Neuronal stem cell (in vitro differentiated cells): ENCODE data around the gene SHISA9.
A peak's percentile ranks its signal among the peaks of the same experiment; 100 is the strongest.

Source experiments
- DNase-seq: peaks from one replicate; pipeline ENCODE4 v3.0.0-alpha.2; 2013; ENCODE audit warnings: low spot score
- H2AFZ ChIP-seq: one replicate; pipeline ENCODE4 v1.6.1; 2013; ENCODE audit warnings: mild to moderate bottlenecking, low read length, inconsistent platforms
- H2AK5ac ChIP-seq: 2 replicates; pipeline ENCODE4 v1.6.1; 2013; ENCODE audit warnings: low read depth, mild to moderate bottlenecking, inconsistent platforms, low read length, moderate library complexity, mixed read lengths
- H2BK120ac ChIP-seq: 2 replicates; pipeline ENCODE4 v1.6.1; 2013; ENCODE audit warnings: low read depth, mild to moderate bottlenecking, inconsistent platforms, low read length, moderate library complexity, mixed read lengths
- H2BK12ac ChIP-seq: one replicate; pipeline ENCODE4 v1.6.1; 2013; ENCODE audit warnings: low read length, inconsistent platforms
- H2BK15ac ChIP-seq: 2 replicates; pipeline ENCODE4 v1.6.1; 2013; ENCODE audit warnings: mild to moderate bottlenecking, low read length, inconsistent platforms, mixed read lengths
- H2BK5ac ChIP-seq: one replicate; pipeline ENCODE4 v1.6.1; 2013; ENCODE audit warnings: inconsistent platforms, mild to moderate bottlenecking, low read length, moderate library complexity
- H3K14ac ChIP-seq: one replicate; pipeline ENCODE4 v1.6.1; 2013; ENCODE audit warnings: low read length, inconsistent platforms
- H3K18ac ChIP-seq: 2 replicates; pipeline ENCODE4 v1.6.1; 2013; ENCODE audit warnings: low read length, inconsistent platforms
- H3K23ac ChIP-seq: 2 replicates; pipeline ENCODE4 v1.6.1; 2013; ENCODE audit warnings: low read depth, mild to moderate bottlenecking, mixed read lengths, low read length, inconsistent platforms; ENCODE audit not compliant: poor library complexity
- H3K27ac ChIP-seq: replicated peaks from 3 replicates; pipeline ENCODE4 v1.5.1; 2013; ENCODE audit warnings: low read length, inconsistent platforms
- H3K27me3 ChIP-seq, 3 experiments: 2 replicates each; pipeline ENCODE4 v1.6.1; 2013; ENCODE audit warnings: low read length in 3 of 3, mild to moderate bottlenecking in 2 of 3, inconsistent platforms in 1 of 3, low read depth in 1 of 3, mixed read lengths in 1 of 3, moderate library complexity in 1 of 3; ENCODE audit not compliant: control insufficient read depth in 3 of 3, insufficient read depth in 3 of 3
- H3K36me3 ChIP-seq, 2 donors: replicated peaks in 1 of 2; 2 replicates each; pipeline ENCODE4 v1.6.1; 2013; ENCODE audit warnings: low read length in 2 of 2; ENCODE audit not compliant: control insufficient read depth in 2 of 2, insufficient read depth in 2 of 2
- H3K4ac ChIP-seq: 2 replicates; pipeline ENCODE4 v1.6.1; 2013; ENCODE audit warnings: inconsistent platforms, mild to moderate bottlenecking, low read length, moderate library complexity
- H3K4me1 ChIP-seq, 2 donors: 1 replicate in 1 of 2; 2 replicates in 1 of 2; pipeline ENCODE4 v1.6.1; 2013; ENCODE audit warnings: low read length in 2 of 2, low read depth in 1 of 2; ENCODE audit not compliant: control insufficient read depth in 2 of 2, insufficient read depth in 1 of 2
- H3K4me2 ChIP-seq: one replicate; pipeline ENCODE4 v1.6.1; 2013; ENCODE audit warnings: mild to moderate bottlenecking, low read length, inconsistent platforms; ENCODE audit not compliant: insufficient read depth, poor library complexity, severe bottlenecking
- H3K4me3 ChIP-seq, 2 donors: 2 replicates each; pipeline ENCODE4 v1.5.1; 2013; ENCODE audit warnings: low read length in 2 of 2, mild to moderate bottlenecking in 2 of 2, inconsistent platforms in 1 of 2, moderate library complexity in 1 of 2
- H3K79me1 ChIP-seq: one replicate; pipeline ENCODE4 v1.6.1; 2013; ENCODE audit warnings: low read depth, mild to moderate bottlenecking, inconsistent platforms, low read length, moderate library complexity
- H3K9ac ChIP-seq: one replicate; pipeline ENCODE4 v1.6.1; 2013; ENCODE audit warnings: mild to moderate bottlenecking, low read depth, low read length, inconsistent platforms; ENCODE audit not compliant: poor library complexity
- H3K9me3 ChIP-seq, 2 donors: replicated peaks in 1 of 2; 2 replicates each; pipeline versions ENCODE3 to v1.6.1; 2013; ENCODE audit warnings: low read length in 2 of 2, mild to moderate bottlenecking in 2 of 2, inconsistent platforms in 1 of 2, low read depth in 1 of 2, mixed read lengths in 1 of 2, moderate library complexity in 1 of 2; ENCODE audit not compliant: control insufficient read depth in 2 of 2, insufficient read depth in 1 of 2
- H4K8ac ChIP-seq: one replicate; pipeline ENCODE4 v1.6.1; 2013; ENCODE audit warnings: low read depth, mild to moderate bottlenecking, inconsistent platforms, low read length, moderate library complexity
- H4K91ac ChIP-seq: one replicate; pipeline ENCODE4 v1.6.1; 2013; ENCODE audit warnings: low read length, low read depth, mild to moderate bottlenecking, inconsistent platforms; ENCODE audit not compliant: poor library complexity
- WGBS, 2 donors: extraction: QIAGEN DNeasy Blood & Tissue Kit; methylation state at CpG; one replicate each; pipeline ENCODE4 v1.1.7; 2013; ENCODE audit warnings: missing lambda C conversion rate in 2 of 2, mixed read lengths in 1 of 2; ENCODE audit not compliant: insufficient read length in 2 of 2, insufficient replicate concordance in 1 of 2; ENCODE audit errors: extremely low coverage in 2 of 2; 5-methylcytosine and 5-hydroxymethylcytosine counted together

Gene SHISA9

DNA sequence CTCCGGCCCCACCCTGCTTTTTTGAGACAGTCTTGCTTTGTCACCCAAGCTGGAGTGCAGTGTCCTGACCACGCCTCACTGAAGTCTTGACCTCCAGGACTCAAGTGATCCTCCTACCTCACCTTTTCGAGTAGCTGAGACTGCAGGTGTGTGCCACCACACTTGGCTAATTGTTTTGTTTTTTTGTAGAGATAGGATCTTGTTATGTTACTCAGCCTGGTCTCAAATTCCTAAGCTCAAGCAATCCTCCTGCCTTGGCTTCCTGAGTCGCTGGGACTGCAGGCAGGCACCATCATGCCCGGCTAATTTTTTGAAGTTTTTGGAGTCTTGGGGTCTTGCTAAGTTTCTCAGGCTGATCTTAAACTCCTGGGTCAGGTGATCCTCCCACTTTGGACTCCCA lies 206.7 kb downstream of the SHISA9 start:
- H3K14ac ChIP-seq, result no peak overlapping the region
- H3K9me3 ChIP-seq, result no peaks in the 10 kb centered on the region
- no peak overlapping the region for H2AK5ac ChIP-seq
- H3K4ac ChIP-seq, result no peak overlapping the region
- H3K79me1 ChIP-seq, result no peaks in the 10 kb centered on the region
- H4K8ac ChIP-seq, result no peak overlapping the region
- H3K4me2 ChIP-seq, result no peak overlapping the region
- H3K4me1 ChIP-seq, result peaks cover 0 to 9% of the 10 kb centered on the region in 2 donors
- H3K23ac ChIP-seq, result no peak overlapping the region
- H2BK12ac ChIP-seq, result no peak overlapping the region
- no peak overlapping the region for H3K4me3 ChIP-seq
- no peak overlapping the region for H2AFZ ChIP-seq
- H3K27me3 ChIP-seq, result no peaks in the 10 kb centered on the region
- H2BK120ac ChIP-seq, result no peak overlapping the region
- H2BK15ac ChIP-seq, result no peak overlapping the region
- no peak overlapping the region for H3K9ac ChIP-seq
- H3K18ac ChIP-seq, result no peak overlapping the region
- H3K36me3 ChIP-seq, result no peaks in the 10 kb centered on the region
- no CpG with 5 or more reads among the region's 5 CpGs for WGBS, 2 donors
- no peak overlapping the region for H3K27ac ChIP-seq
- DNase-seq, result no peak
- H2BK5ac ChIP-seq, result no peak overlapping the region
- H4K91ac ChIP-seq, result no peak overlapping the region

- H2BK15ac ChIP-seq, result no peak overlapping the region
- H3K18ac ChIP-seq, result no peak overlapping the region
- H3K4me3 ChIP-seq, result no peak overlapping the region
- no peak overlapping the region for H3K4ac ChIP-seq
- no peak overlapping the region for H4K91ac ChIP-seq
- no peak overlapping the region for H3K4me2 ChIP-seq
- H3K27me3 ChIP-seq, result no peaks in the 10 kb centered on the region
- H3K27ac ChIP-seq, result no peak overlapping the region
- H2BK120ac ChIP-seq, result no peak overlapping the region
- H3K9ac ChIP-seq, result no peak overlapping the region
- no peak overlapping the region for H2AFZ ChIP-seq
- no peak overlapping the region for H4K8ac ChIP-seq
- no peak overlapping the region for H3K14ac ChIP-seq
- H3K23ac ChIP-seq, result no peak overlapping the region
- no peaks in the 10 kb centered on the region for H3K36me3 ChIP-seq
- no peak overlapping the region for H2BK5ac ChIP-seq
- H2BK12ac ChIP-seq, result no peak overlapping the region
- no CpG with 5 or more reads among the region's 1 CpG for whole genome bisulfite sequencing, 2 donors
- no peaks in the 10 kb centered on the region for H3K79me1 ChIP-seq
- no peaks in the 10 kb centered on the region for H3K9me3 ChIP-seq
- no peak overlapping the region for H2AK5ac ChIP-seq
- DNase-seq, result no peak
- peaks cover 0 to 11% of the 10 kb centered on the region in 2 donors for H3K4me1 ChIP-seq
Measured at GRCh38 chr16:13109171-13109570, 207.8 kb downstream of the SHISA9 start.

- peaks cover 0 to 11% of the 10 kb centered on the region in 2 donors for H3K4me1 ChIP-seq
- H3K23ac ChIP-seq, result no peak overlapping the region
- H3K9me3 ChIP-seq, result no peaks in the 10 kb centered on the region
- H3K9ac ChIP-seq, result no peak overlapping the region
- H2BK120ac ChIP-seq, result no peak overlapping the region
- peak overlapping the region; percentile 65 for H3K27ac ChIP-seq
- H4K91ac ChIP-seq, result no peak overlapping the region
- H2BK12ac ChIP-seq, result no peak overlapping the region
- no peaks in the 10 kb centered on the region for H3K36me3 ChIP-seq
- no peak overlapping the region for H2AFZ ChIP-seq
- H3K4me3 ChIP-seq, result no peak overlapping the region
- no peak overlapping the region for H4K8ac ChIP-seq
- H3K14ac ChIP-seq, result no peak overlapping the region
- no peak overlapping the region for H3K18ac ChIP-seq
- no peaks in the 10 kb centered on the region for H3K27me3 ChIP-seq
- no peak overlapping the region for H3K4ac ChIP-seq
- H2AK5ac ChIP-seq, result no peak overlapping the region
- DNase-seq, result peak; percentile 63
- no peak overlapping the region for H3K4me2 ChIP-seq
- H2BK15ac ChIP-seq, result no peak overlapping the region
- H2BK5ac ChIP-seq, result no peak overlapping the region
- WGBS, 2 donors, result no CpG with 5 or more reads among the region's 7 CpGs
- no peaks in the 10 kb centered on the region for H3K79me1 ChIP-seq
Measured at GRCh38 chr16:13110124-13110796, 208.9 kb downstream of the SHISA9 start.

- Histone ChIP-seq H3K9me3 (no peaks in the 10 kb centered on the region), H2AK5ac (no peak overlapping the region), H3K79me1 (no peaks in the 10 kb centered on the region), H3K9ac (no peak overlapping the region), H3K27ac (no peak overlapping the region), H4K91ac (no peak overlapping the region), H4K8ac (no peak overlapping the region), H3K27me3 (no peaks in the 10 kb centered on the region), H2BK120ac (no peak overlapping the region), H3K14ac (no peak overlapping the region), H2AFZ (no peak overlapping the region), H3K36me3 (no peaks in the 10 kb centered on the region), H3K4me2 (no peak overlapping the region), H2BK5ac (no peak overlapping the region), H3K4me1 (peaks cover 0 to 11% of the 10 kb centered on the region in 2 donors), H3K23ac (no peak overlapping the region), H3K18ac (no peak overlapping the region), H2BK12ac (no peak overlapping the region), H3K4ac (no peak overlapping the region), H3K4me3 (no peak overlapping the region), H2BK15ac (no peak overlapping the region)
- no peak for DNase-seq
- WGBS, 2 donors, result no CpG with 5 or more reads among the region's 2 CpGs
Measured at GRCh38 chr16:13111747-13112146, 210.3 kb downstream of the SHISA9 start.
